K562 (cell line): Measurements from ENCODE around the gene BOLL. TPM values are rescaled to one million over a fixed set of nuclear protein-coding genes. Genes with fewer than 3 reads are reported as not detected.
A peak's percentile ranks its signal among the peaks of the same experiment; 100 is the strongest.

Experiments
- CHD1 ChIP-seq: fragments of 200-600 bp; sonication (generic); IDR thresholded peaks from one replicate; pipeline ENCODE4 v1.6.1; 2012; ENCODE audit warnings: mild to moderate bottlenecking, moderate library complexity, low read length, inconsistent platforms
- CHD7 ChIP-seq: fragments of 200-600 bp; sonication (generic); IDR thresholded peaks from one replicate; pipeline ENCODE4 v1.6.1; 2012; ENCODE audit warnings: mild to moderate bottlenecking, low read depth, low read length, inconsistent platforms
- DACH1 ChIP-seq: fragments of 450-650 bp; IDR thresholded peaks from 2 replicates; pipeline ENCODE4 v1.6.1; 2018; ENCODE audit not compliant: partially characterized antibody
- L3MBTL2 ChIP-seq: fragments of 450-650 bp; IDR thresholded peaks from 2 replicates; pipeline ENCODE4 v1.6.1; 2016; ENCODE audit warnings: mild to moderate bottlenecking, moderate library complexity
- MAFG ChIP-seq: fragments of 450-650 bp; conservative IDR thresholded peaks from 2 replicates; pipeline ENCODE4 v1.6.1; 2016; ENCODE audit warnings: missing genetic modification characterization, missing compliant biosample characterization
- NCOA6 ChIP-seq: fragments of 450-650 bp; IDR thresholded peaks from 2 replicates; pipeline ENCODE4 v1.6.1; 2017; ENCODE audit warnings: mild to moderate bottlenecking
- SMARCA5 ChIP-seq: fragments of 450-650 bp; IDR thresholded peaks from 2 replicates; pipeline ENCODE4 v1.6.1; 2016
- SRSF9 ChIP-seq: fragments of 200-400 bp; formaldehyde crosslinking; IDR thresholded peaks from 2 replicates; pipeline ENCODE4 v1.6.1; 2017; ENCODE audit warnings: low read depth, low read length, borderline replicate concordance
- TBP ChIP-seq: optimal IDR thresholded peaks from 2 replicates; pipeline ENCODE3; 2011; ENCODE audit warnings: low read depth, low read length, improper control_type of control experiment
- THAP7 ChIP-seq: fragments of 250-450 bp; sonication (Bioruptor Pico); IDR thresholded peaks from 2 replicates; pipeline ENCODE4 v1.5.0; 2021
- ZBED1 ChIP-seq: IDR thresholded peaks from 2 replicates; pipeline ENCODE4 v1.6.1; 2014
- ZBTB1 ChIP-seq: sonication (generic); formaldehyde crosslinking; IDR thresholded peaks from 2 replicates; pipeline ENCODE4 v1.8.1; 2023; ENCODE audit warnings: missing genetic modification reagents, low read depth, mild to moderate bottlenecking, borderline replicate concordance
- polyA plus RNA-seq, 8 experiments: library from polyadenylated mRNA; depleted of rRNA in 4 of 8; stranded (reverse) in 5 of 8; unstranded in 3 of 8; fragments of >200 nt; fragmentation: Nextera tagmentation in 2 of 8; fragmentation: Illumina TruSeq in 1 of 8; extraction: Ambion mirVana in 2 of 8; extraction: Trizol in 1 of 8; gene quantifications; 2 replicates each; pipeline versions ENCODE4 v1.2.1 to v1.2.3, GENCODE V29; 2011 to 2014; ENCODE audit warnings: inconsistent platforms in 1 of 8, missing spikeins in 1 of 8
- total RNA-seq, 7 experiments: library from RNA; depleted of rRNA in 6 of 7; stranded (reverse); fragments of >200 nt in 6 of 7; fragmentation: Illumina TruSeq in 2 of 7; extraction: Trizol in 2 of 7; gene quantifications; 2 replicates each; pipeline versions ENCODE4 v1.2.1 to v1.2.3, GENCODE V29; 2011 to 2021; ENCODE audit warnings: low replicate concordance in 1 of 7
- TF ChIP-seq, protein P1 (sequence below), 2 experiments: fragments of 250-450 bp in 1 of 2; fragments of 450-650 bp in 1 of 2; sonication (Bioruptor Pico) in 1 of 2; IDR thresholded peaks; 2 replicates each; pipeline versions ENCODE4 v1.6.1 to v1.8.0; 2016 to 2021; ENCODE audit warnings: mild to moderate bottlenecking in 2 of 2, moderate library complexity in 2 of 2, missing compliant biosample characterization in 1 of 2, missing genetic modification characterization in 1 of 2
- TF ChIP-seq, protein P2 (sequence below): fragments of 200-800 bp; sonication (Bioruptor generic); IDR thresholded peaks from 2 replicates; pipeline ENCODE4 v1.6.1; 2017; ENCODE audit warnings: missing genetic modification characterization, missing compliant biosample characterization

BOLL gene
- total and polyA plus RNA-seq, 9 of the 15 experiments (the other 6 are each of a cell fraction or from before 2014, with no cell fraction given): 0.11 to 0.55 (median 0.19) TPM; not detected in 1

GRCh38 chr2:197704434-197705120 lies 80.5 kb downstream of the BOLL start (continued):
- no peak for TF ChIP-seq CHD7
- no peak for TF ChIP-seq CHD1
- no peak for TF ChIP-seq TBP
- 0 out of 2 replicates have a peak, but pooled peaks have one; percentile 32 for TF ChIP-seq MAFG
- TF ChIP-seq SMARCA5: no peak
- no peak for TF ChIP-seq ZBED1
- TF ChIP-seq NCOA6: no peak
- TF ChIP-seq THAP7 (CRISPR knock-in tag): no peak
- no peak for TF ChIP-seq SRSF9
- TF ChIP-seq, protein P1, sequence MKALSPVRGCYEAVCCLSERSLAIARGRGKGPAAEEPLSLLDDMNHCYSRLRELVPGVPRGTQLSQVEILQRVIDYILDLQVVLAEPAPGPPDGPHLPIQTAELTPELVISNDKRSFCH (CRISPR knock-in tag; IDR thresholded peaks at IDR 0.05): no peak
- TF ChIP-seq, protein P1 (tag; IDR thresholded peaks at IDR 0.05): no peak
- TF ChIP-seq L3MBTL2: peak; percentile 73; the same call in 1 of the 2 replicates
- no peak for TF ChIP-seq DACH1
- TF ChIP-seq ZBTB1 (CRISPR knock-in tag): no peak
- TF ChIP-seq, protein P2, sequence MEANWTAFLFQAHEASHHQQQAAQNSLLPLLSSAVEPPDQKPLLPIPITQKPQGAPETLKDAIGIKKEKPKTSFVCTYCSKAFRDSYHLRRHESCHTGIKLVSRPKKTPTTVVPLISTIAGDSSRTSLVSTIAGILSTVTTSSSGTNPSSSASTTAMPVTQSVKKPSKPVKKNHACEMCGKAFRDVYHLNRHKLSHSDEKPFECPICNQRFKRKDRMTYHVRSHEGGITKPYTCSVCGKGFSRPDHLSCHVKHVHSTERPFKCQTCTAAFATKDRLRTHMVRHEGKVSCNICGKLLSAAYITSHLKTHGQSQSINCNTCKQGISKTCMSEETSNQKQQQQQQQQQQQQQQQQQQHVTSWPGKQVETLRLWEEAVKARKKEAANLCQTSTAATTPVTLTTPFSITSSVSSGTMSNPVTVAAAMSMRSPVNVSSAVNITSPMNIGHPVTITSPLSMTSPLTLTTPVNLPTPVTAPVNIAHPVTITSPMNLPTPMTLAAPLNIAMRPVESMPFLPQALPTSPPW (CRISPR knock-in tag): no peak
